ENCODE data around the gene CYP8B1. TPM values are rescaled to one million over a fixed set of nuclear protein-coding genes. Genes with fewer than 3 reads are reported as not detected.

Gene CYP8B1
- not detected in 2 replicates for total RNA-seq
- long read RNA-seq, result 0 reads

DNA sequence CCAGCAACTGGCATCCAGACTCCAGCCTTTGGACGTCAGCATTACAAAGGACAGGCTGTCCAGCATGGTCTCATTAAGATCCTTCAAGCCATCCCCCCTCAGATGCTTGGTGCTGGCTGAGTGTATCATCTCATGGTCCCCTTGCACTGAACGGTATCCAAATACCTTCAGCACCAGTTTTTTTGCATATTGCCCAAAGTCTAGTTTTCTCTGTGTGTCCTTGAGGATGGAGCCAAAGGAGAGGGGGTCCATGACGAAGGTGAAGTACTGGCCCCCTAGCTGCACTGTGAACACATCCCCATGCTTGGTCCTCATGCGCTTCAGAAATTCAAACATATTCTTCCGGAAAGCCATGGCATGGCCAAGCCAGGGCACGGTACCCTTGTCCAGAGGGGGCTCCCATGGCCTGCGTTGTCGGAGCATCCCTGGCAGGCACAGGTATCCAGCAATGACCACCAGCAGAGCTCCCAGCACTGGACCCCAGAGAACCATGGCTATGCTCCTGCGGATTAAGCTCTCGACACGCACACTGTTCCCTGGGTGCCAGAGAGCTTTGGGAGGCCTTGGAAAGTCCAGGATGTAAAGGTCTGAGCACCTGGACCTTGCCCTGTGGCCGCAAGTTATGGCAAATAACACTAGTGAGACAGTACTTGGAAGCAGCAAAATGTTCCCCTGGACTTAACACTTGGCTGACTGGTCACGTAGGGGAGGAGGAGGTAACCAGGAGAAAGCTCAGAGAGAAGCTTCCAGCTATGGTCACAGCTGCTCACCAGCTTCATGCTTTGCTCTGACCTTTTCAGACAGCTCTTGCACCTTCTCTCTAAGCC, at the start of gene CYP8B1:
TSS of gene CYP8B1 (minus strand) at position 555 of the 827 bp plus-strand sequence. CDS start at position 492, 63 bp downstream.
- H3K4me3 Mint-ChIP-seq (ENCODE audit: unreplicated experiment), result no peak within 1 kb of the TSS
- H3K4me1 Mint-ChIP-seq (ENCODE audit: unreplicated experiment), result no peaks in the 10 kb centered on the region
- no peak for DNase-seq (ENCODE audit: extremely low spot score, unreplicated experiment)
- TF ChIP-seq CTCF (IDR thresholded peaks at IDR 0.05), result no peak
- no peak within 1 kb of the TSS for H3K27ac Mint-ChIP-seq (ENCODE audit: unreplicated experiment)
- no peaks in the 10 kb centered on the region for H3K9me3 Mint-ChIP-seq (ENCODE audit: unreplicated experiment)
- peaks cover 41% of the 10 kb centered on the region for H3K27me3 Mint-ChIP-seq (ENCODE audit: unreplicated experiment)
- no peaks in the 10 kb centered on the region for H3K36me3 Mint-ChIP-seq (ENCODE audit: unreplicated experiment)

DNA sequence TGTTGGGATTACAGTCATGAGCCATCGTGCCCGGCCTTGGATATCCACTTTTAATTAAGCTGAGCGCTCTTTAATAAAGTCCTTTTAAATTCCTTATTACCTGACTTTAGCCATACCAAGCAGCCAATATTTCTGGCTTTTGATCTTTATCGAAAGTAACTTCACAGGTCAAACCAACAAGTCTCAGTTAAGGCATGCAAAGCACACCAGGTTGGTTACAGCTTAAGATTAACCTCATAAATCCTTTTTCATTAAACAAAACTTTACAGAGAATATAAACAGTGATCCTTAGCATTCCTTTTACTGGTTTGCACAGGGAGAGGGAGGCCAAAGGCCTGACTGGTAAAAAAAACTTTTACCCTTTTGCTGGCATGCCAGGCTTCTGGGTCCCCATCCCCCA, 47.9 kb upstream of the CYP8B1 start:
- no peak for TF ChIP-seq CTCF (IDR thresholded peaks at IDR 0.05)

DNA sequence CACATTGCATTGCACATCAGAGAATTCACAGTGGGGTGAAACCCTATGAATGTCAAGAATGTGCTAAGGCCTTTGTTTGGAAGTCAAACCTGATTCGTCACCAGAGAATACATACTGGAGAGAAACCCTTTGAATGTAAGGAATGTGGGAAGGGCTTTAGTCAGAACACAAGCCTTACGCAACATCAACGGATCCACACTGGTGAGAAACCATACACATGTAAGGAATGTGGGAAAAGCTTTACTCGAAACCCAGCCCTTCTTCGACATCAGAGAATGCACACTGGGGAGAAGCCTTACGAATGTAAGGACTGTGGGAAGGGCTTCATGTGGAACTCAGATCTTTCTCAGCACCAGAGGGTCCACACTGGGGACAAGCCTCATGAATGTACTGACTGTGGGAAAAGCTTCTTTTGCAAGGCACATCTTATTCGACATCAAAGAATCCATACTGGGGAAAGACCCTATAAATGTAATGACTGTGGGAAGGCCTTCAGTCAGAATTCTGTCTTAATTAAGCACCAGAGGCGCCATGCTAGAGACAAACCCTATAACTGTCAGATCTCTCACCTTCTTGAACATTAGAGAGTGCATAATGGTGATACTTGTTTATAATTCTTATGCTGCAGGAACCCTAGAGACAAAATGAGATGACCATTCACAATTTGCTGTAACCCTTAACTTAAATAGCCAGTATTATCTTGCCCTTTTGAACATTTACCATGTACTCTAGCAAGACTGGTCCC, 39.3 kb upstream of the CYP8B1 start:
- Mint-ChIP-seq H3K9me3 (ENCODE audit: unreplicated experiment) (peaks cover 47% of the 10 kb centered on the region), H3K27me3 (ENCODE audit: unreplicated experiment) (no peaks in the 10 kb centered on the region), H3K36me3 (ENCODE audit: unreplicated experiment) (no peaks in the 10 kb centered on the region), H3K4me3 (ENCODE audit: unreplicated experiment) (no peak overlapping the region), H3K27ac (ENCODE audit: unreplicated experiment) (no peak overlapping the region), H3K4me1 (ENCODE audit: unreplicated experiment) (no peaks in the 10 kb centered on the region)
- peak; percentile 11 for DNase-seq (ENCODE audit: extremely low spot score, unreplicated experiment)
- TF ChIP-seq CTCF (IDR thresholded peaks at IDR 0.05), result no peak

More for the DNA sequence above, 47.9 kb upstream of the CYP8B1 start:
- peaks cover 8% of the 10 kb centered on the region for H3K27me3 Mint-ChIP-seq (ENCODE audit: unreplicated experiment)
- no peak overlapping the region for H3K27ac Mint-ChIP-seq (ENCODE audit: unreplicated experiment)
- H3K9me3 Mint-ChIP-seq (ENCODE audit: unreplicated experiment), result peaks cover 14% of the 10 kb centered on the region
- H3K4me1 Mint-ChIP-seq (ENCODE audit: unreplicated experiment), result no peaks in the 10 kb centered on the region
- no peak overlapping the region for H3K4me3 Mint-ChIP-seq (ENCODE audit: unreplicated experiment)
- no peaks in the 10 kb centered on the region for H3K36me3 Mint-ChIP-seq (ENCODE audit: unreplicated experiment)
- DNase-seq (ENCODE audit: extremely low spot score, unreplicated experiment), result no peak

- Mint-ChIP-seq H3K27me3 (ENCODE audit: unreplicated experiment) (no peaks in the 10 kb centered on the region), H3K27ac (ENCODE audit: unreplicated experiment) (no peak overlapping the region), H3K36me3 (ENCODE audit: unreplicated experiment) (no peaks in the 10 kb centered on the region), H3K4me3 (ENCODE audit: unreplicated experiment) (no peak overlapping the region), H3K4me1 (ENCODE audit: unreplicated experiment) (no peaks in the 10 kb centered on the region), H3K9me3 (ENCODE audit: unreplicated experiment) (peaks cover 39% of the 10 kb centered on the region)
- no peak for TF ChIP-seq CTCF (IDR thresholded peaks at IDR 0.05)
- no peak for DNase-seq (ENCODE audit: extremely low spot score, unreplicated experiment)
Observed at GRCh38 chr3:42911551-42911950, 35.9 kb upstream of the CYP8B1 start.

GRCh38 chr3:42908675-42909074, 33.0 kb upstream of the CYP8B1 start:
- DNase-seq (ENCODE audit: extremely low spot score, unreplicated experiment), result peak; percentile 69
- H3K9me3 Mint-ChIP-seq (ENCODE audit: unreplicated experiment), result peaks cover 19% of the 10 kb centered on the region
- H3K27me3 Mint-ChIP-seq (ENCODE audit: unreplicated experiment), result no peaks in the 10 kb centered on the region
- no peaks in the 10 kb centered on the region for H3K36me3 Mint-ChIP-seq (ENCODE audit: unreplicated experiment)
- H3K4me3 Mint-ChIP-seq (ENCODE audit: unreplicated experiment), result no peak overlapping the region
- TF ChIP-seq CTCF (IDR thresholded peaks at IDR 0.05), result no peak
- H3K4me1 Mint-ChIP-seq (ENCODE audit: unreplicated experiment), result no peaks in the 10 kb centered on the region
- no peak overlapping the region for H3K27ac Mint-ChIP-seq (ENCODE audit: unreplicated experiment)
